H1 (cell line): ENCODE measurements around the gene TXNDC8. TPM values are rescaled to one million over a fixed set of nuclear protein-coding genes. Genes with fewer than 3 reads are reported as not detected.

Experiments used
- BCL11A ChIP-seq, 2 experiments: IDR thresholded peaks; one replicate each; pipeline ENCODE4 v1.6.1; 2011; ENCODE audit warnings: low read depth in 2 of 2, low read length in 2 of 2, mild to moderate bottlenecking in 2 of 2
- CTBP2 ChIP-seq: IDR thresholded peaks from 2 replicates; pipeline ENCODE4 v1.7.0; 2011; ENCODE audit warnings: borderline replicate concordance, mild to moderate bottlenecking, moderate library complexity, mixed read lengths, low read length; ENCODE audit not compliant: insufficient read depth, insufficient read length
- HDAC2 ChIP-seq, 2 experiments: fragments of 300-600 bp in 1 of 2; sonication (generic) in 1 of 2; IDR thresholded peaks; 2 replicates each; pipeline ENCODE4 v1.6.1; 2011 to 2012; ENCODE audit warnings: low read depth in 2 of 2, low read length in 2 of 2, mild to moderate bottlenecking in 2 of 2, moderate library complexity in 2 of 2, borderline replicate concordance in 1 of 2, inconsistent platforms in 1 of 2
- RBBP5 ChIP-seq: IDR thresholded peaks from 2 replicates; pipeline ENCODE4 v1.7.1; 2012; ENCODE audit warnings: low read depth, mild to moderate bottlenecking, inconsistent platforms, low read length, moderate library complexity, borderline replicate concordance
- TAF1 ChIP-seq: IDR thresholded peaks from 2 replicates; pipeline ENCODE4 v1.6.1; 2011; ENCODE audit warnings: mild to moderate bottlenecking, low read depth, low read length
- polyA plus RNA-seq, 7 experiments: library from polyadenylated mRNA; depleted of rRNA in 3 of 7; stranded (reverse) in 5 of 7; unstranded in 2 of 7; fragments of >200 nt in 5 of 7; fragments of 200-250 nt in 2 of 7; gene quantifications; 1 replicate in 5 of 7; 2 replicates in 1 of 7; 4 replicates in 1 of 7; pipeline versions ENCODE4 v1.2.1 to v1.2.3, GENCODE V29; 2011 to 2013; ENCODE audit warnings: missing spikeins in 2 of 7, mixed read lengths in 2 of 7
- total RNA-seq: library from RNA; stranded (reverse); fragmentation: NEBNext Ultra II Directional; extraction: Animal tissue kit (Norgen Biotek cat#: 25700); gene quantifications from 2 replicates; pipeline ENCODE4 v1.2.1, GENCODE V29; 2021
- TF ChIP-seq, protein P1 (sequence below): fragments of 300-600 bp; sonication (generic); IDR thresholded peaks from 2 replicates; pipeline ENCODE4 v1.7.1; 2012; ENCODE audit warnings: low read length, moderate library complexity, mild to moderate bottlenecking, inconsistent platforms; ENCODE audit not compliant: insufficient replicate concordance
- TF ChIP-seq, protein P2 (sequence below): IDR thresholded peaks from 2 replicates; pipeline ENCODE4 v1.6.1; 2012; ENCODE audit warnings: inconsistent platforms

The TXNDC8 gene
- total and polyA plus RNA-seq, 2 of the 8 experiments (the other 6 are each of a cell fraction or from before 2014, with no cell fraction given), result not detected

GRCh38 chr9:110370315-110370714 lies 32.7 kb upstream of the TXNDC8 start (continued):
- TF ChIP-seq, protein P1, sequence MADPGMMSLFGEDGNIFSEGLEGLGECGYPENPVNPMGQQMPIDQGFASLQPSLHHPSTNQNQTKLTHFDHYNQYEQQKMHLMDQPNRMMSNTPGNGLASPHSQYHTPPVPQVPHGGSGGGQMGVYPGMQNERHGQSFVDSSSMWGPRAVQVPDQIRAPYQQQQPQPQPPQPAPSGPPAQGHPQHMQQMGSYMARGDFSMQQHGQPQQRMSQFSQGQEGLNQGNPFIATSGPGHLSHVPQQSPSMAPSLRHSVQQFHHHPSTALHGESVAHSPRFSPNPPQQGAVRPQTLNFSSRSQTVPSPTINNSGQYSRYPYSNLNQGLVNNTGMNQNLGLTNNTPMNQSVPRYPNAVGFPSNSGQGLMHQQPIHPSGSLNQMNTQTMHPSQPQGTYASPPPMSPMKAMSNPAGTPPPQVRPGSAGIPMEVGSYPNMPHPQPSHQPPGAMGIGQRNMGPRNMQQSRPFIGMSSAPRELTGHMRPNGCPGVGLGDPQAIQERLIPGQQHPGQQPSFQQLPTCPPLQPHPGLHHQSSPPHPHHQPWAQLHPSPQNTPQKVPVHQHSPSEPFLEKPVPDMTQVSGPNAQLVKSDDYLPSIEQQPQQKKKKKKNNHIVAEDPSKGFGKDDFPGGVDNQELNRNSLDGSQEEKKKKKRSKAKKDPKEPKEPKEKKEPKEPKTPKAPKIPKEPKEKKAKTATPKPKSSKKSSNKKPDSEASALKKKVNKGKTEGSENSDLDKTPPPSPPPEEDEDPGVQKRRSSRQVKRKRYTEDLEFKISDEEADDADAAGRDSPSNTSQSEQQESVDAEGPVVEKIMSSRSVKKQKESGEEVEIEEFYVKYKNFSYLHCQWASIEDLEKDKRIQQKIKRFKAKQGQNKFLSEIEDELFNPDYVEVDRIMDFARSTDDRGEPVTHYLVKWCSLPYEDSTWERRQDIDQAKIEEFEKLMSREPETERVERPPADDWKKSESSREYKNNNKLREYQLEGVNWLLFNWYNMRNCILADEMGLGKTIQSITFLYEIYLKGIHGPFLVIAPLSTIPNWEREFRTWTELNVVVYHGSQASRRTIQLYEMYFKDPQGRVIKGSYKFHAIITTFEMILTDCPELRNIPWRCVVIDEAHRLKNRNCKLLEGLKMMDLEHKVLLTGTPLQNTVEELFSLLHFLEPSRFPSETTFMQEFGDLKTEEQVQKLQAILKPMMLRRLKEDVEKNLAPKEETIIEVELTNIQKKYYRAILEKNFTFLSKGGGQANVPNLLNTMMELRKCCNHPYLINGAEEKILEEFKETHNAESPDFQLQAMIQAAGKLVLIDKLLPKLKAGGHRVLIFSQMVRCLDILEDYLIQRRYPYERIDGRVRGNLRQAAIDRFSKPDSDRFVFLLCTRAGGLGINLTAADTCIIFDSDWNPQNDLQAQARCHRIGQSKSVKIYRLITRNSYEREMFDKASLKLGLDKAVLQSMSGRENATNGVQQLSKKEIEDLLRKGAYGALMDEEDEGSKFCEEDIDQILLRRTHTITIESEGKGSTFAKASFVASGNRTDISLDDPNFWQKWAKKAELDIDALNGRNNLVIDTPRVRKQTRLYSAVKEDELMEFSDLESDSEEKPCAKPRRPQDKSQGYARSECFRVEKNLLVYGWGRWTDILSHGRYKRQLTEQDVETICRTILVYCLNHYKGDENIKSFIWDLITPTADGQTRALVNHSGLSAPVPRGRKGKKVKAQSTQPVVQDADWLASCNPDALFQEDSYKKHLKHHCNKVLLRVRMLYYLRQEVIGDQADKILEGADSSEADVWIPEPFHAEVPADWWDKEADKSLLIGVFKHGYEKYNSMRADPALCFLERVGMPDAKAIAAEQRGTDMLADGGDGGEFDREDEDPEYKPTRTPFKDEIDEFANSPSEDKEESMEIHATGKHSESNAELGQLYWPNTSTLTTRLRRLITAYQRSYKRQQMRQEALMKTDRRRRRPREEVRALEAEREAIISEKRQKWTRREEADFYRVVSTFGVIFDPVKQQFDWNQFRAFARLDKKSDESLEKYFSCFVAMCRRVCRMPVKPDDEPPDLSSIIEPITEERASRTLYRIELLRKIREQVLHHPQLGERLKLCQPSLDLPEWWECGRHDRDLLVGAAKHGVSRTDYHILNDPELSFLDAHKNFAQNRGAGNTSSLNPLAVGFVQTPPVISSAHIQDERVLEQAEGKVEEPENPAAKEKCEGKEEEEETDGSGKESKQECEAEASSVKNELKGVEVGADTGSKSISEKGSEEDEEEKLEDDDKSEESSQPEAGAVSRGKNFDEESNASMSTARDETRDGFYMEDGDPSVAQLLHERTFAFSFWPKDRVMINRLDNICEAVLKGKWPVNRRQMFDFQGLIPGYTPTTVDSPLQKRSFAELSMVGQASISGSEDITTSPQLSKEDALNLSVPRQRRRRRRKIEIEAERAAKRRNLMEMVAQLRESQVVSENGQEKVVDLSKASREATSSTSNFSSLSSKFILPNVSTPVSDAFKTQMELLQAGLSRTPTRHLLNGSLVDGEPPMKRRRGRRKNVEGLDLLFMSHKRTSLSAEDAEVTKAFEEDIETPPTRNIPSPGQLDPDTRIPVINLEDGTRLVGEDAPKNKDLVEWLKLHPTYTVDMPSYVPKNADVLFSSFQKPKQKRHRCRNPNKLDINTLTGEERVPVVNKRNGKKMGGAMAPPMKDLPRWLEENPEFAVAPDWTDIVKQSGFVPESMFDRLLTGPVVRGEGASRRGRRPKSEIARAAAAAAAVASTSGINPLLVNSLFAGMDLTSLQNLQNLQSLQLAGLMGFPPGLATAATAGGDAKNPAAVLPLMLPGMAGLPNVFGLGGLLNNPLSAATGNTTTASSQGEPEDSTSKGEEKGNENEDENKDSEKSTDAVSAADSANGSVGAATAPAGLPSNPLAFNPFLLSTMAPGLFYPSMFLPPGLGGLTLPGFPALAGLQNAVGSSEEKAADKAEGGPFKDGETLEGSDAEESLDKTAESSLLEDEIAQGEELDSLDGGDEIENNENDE, result no peak
- TF ChIP-seq CTBP2, result no peak
- TF ChIP-seq BCL11A (IDR thresholded peaks at IDR 0.05; ENCODE audit: low read depth in 2 of 2, low read length in 2 of 2), result no peak
- no peak for TF ChIP-seq TAF1
- TF ChIP-seq, protein P2, sequence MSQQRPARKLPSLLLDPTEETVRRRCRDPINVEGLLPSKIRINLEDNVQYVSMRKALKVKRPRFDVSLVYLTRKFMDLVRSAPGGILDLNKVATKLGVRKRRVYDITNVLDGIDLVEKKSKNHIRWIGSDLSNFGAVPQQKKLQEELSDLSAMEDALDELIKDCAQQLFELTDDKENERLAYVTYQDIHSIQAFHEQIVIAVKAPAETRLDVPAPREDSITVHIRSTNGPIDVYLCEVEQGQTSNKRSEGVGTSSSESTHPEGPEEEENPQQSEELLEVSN, result no peak
- no peak for TF ChIP-seq HDAC2 (IDR thresholded peaks at IDR 0.05; ENCODE audit: borderline replicate concordance in 1 of 2, low read depth in 2 of 2, low read length in 2 of 2)
- TF ChIP-seq RBBP5, result no peak
